Keratinocyte (primary cell): ENCODE measurements around the gene KIAA1958. TPM values are rescaled to one million over a fixed set of nuclear protein-coding genes. Genes with fewer than 3 reads are reported as not detected.

Experiments
- DNase-seq: peaks from one replicate; pipeline ENCODE4 v3.0.0-alpha.2; 2011; ENCODE audit warnings: low read depth, missing footprints, low spot score
- FAIRE-seq: peaks from 2 replicates; lab custom pipeline; 2011; peaks lifted over from hg19 to GRCh38; lab: Jason Lieb, UNC
- H2AFZ ChIP-seq: 2 replicates; pipeline ENCODE4 v1.6.0; 2012; ENCODE audit warnings: low read length, control low read depth, inconsistent platforms; ENCODE audit not compliant: control insufficient read depth
- H3K27ac ChIP-seq: 2 replicates; pipeline ENCODE4 v1.5.1; 2011; ENCODE audit warnings: low read length; ENCODE audit not compliant: control insufficient read depth, insufficient read depth
- H3K27me3 ChIP-seq: 3 replicates; pipeline ENCODE4 v1.6.0; 2011; ENCODE audit warnings: low read length; ENCODE audit not compliant: control insufficient read depth, insufficient read depth; ENCODE audit errors: extremely low read depth
- H3K36me3 ChIP-seq, 2 experiments: 2 replicates in 1 of 2; 3 replicates in 1 of 2; pipeline ENCODE4 v1.5.1; 2011; ENCODE audit warnings: low read length in 2 of 2, mild to moderate bottlenecking in 1 of 2; ENCODE audit not compliant: control insufficient read depth in 2 of 2, insufficient read depth in 2 of 2; ENCODE audit errors: extremely low read depth in 1 of 2
- H3K4me1 ChIP-seq: 3 replicates; pipeline ENCODE4 v1.5.1; 2011; ENCODE audit warnings: low read length; ENCODE audit not compliant: control insufficient read depth, insufficient read depth; ENCODE audit errors: extremely low read depth
- H3K4me2 ChIP-seq: 3 replicates; pipeline ENCODE4 v1.6.0; 2011; ENCODE audit warnings: low read depth, low read length; ENCODE audit not compliant: control insufficient read depth, insufficient read depth; ENCODE audit errors: extremely low read depth
- H3K4me3 ChIP-seq, 3 experiments: fragments of 200-600 bp in 1 of 3; sonication (generic) in 1 of 3; 2 replicates in 2 of 3; 3 replicates in 1 of 3; pipeline ENCODE4 v1.5.1; 2011 to 2016; ENCODE audit warnings: low read length in 3 of 3, mild to moderate bottlenecking in 3 of 3, control low read depth in 2 of 3, inconsistent platforms in 1 of 3, low read depth in 1 of 3, mixed read lengths in 1 of 3, mixed run types in 1 of 3, moderate library complexity in 1 of 3; ENCODE audit not compliant: control insufficient read depth in 2 of 3, insufficient read depth in 2 of 3; ENCODE audit errors: extremely low read depth in 1 of 3
- H3K79me2 ChIP-seq: 2 replicates; pipeline ENCODE4 v1.6.0; 2012; ENCODE audit warnings: low read length; ENCODE audit not compliant: control insufficient read depth, insufficient read depth
- H3K9ac ChIP-seq: 3 replicates; pipeline ENCODE4 v1.6.0; 2011; ENCODE audit warnings: low read length; ENCODE audit not compliant: control insufficient read depth, insufficient read depth; ENCODE audit errors: extremely low read depth
- H3K9me1 ChIP-seq: 3 replicates; pipeline ENCODE4 v1.6.0; 2011; ENCODE audit warnings: low read length; ENCODE audit not compliant: control insufficient read depth, insufficient read depth; ENCODE audit errors: extremely low read depth
- H3K9me3 ChIP-seq: 2 replicates; pipeline ENCODE4 v1.5.1; 2012; ENCODE audit warnings: low read depth, low read length; ENCODE audit not compliant: control insufficient read depth
- H4K20me1 ChIP-seq: 3 replicates; pipeline ENCODE4 v1.6.0; 2011; ENCODE audit warnings: low read length; ENCODE audit not compliant: control insufficient read depth, insufficient read depth; ENCODE audit errors: extremely low read depth
- CTCF ChIP-seq, 3 experiments: IDR thresholded peaks in 1 of 3; conservative IDR thresholded peaks in 1 of 3; optimal IDR thresholded peaks in 1 of 3; 2 replicates in 2 of 3; 3 replicates in 1 of 3; pipeline versions ENCODE3 to v1.5.1; 2011; ENCODE audit warnings: low read length in 3 of 3, mild to moderate bottlenecking in 3 of 3, moderate library complexity in 2 of 3, control low read depth in 1 of 3, inconsistent platforms in 1 of 3; ENCODE audit not compliant: insufficient read depth in 2 of 3; ENCODE audit errors: extremely low read depth in 1 of 3
- EZH2 ChIP-seq: IDR thresholded peaks from one replicate; pipeline ENCODE4 v1.6.1; 2012; ENCODE audit warnings: inconsistent platforms, mild to moderate bottlenecking, low read length, moderate library complexity
- dilution Hi-C: fragments of 300-500 bp; cut with MboI; formaldehyde crosslinking; loops from one replicate; pipeline ENCODE4 v1.7.0; 2020; ENCODE audit warnings: low sequenced_read_pairs; ENCODE audit not compliant: extremely low pct_ligation_motif_present
- polyA plus RNA-seq, 5 experiments: library from polyadenylated mRNA; depleted of rRNA in 3 of 5; stranded (reverse) in 3 of 5; stranded (forward) in 1 of 5; unstranded in 1 of 5; fragments of >200 nt; gene quantifications; 1 replicate in 1 of 5; 2 replicates in 3 of 5; 3 replicates in 1 of 5; pipeline versions ENCODE4 v1.2.1 to v1.2.3, GENCODE V29; 2011 to 2012; ENCODE audit warnings: missing spikeins in 2 of 5, low read depth in 1 of 5, low replicate concordance in 1 of 5

KIAA1958 gene
- polyA plus RNA-seq, 1 donor (not counting 4 experiments of a cell fraction or from before 2014, with no cell fraction given) = 0.84 TPM

GRCh38 chr9:112562235-112562958, 75.8 kb downstream of the KIAA1958 start:
- H3K79me2 ChIP-seq = no peaks in the 10 kb centered on the region
- H3K36me3 ChIP-seq = no peaks in the 10 kb centered on the region
- TF ChIP-seq CTCF (optimal IDR thresholded peaks at IDR 0.05 in 1 of 3, IDR thresholded peaks at IDR 0.05 in 1 of 3, conservative IDR thresholded peaks at IDR 0.05 in 1 of 3; ENCODE audit: extremely low read depth in 1 of 3, insufficient read depth in 2 of 3, low read length in 3 of 3) (no peak), EZH2 (no peak)
- FAIRE-seq = no peak
- H3K9me3 ChIP-seq = no peaks in the 10 kb centered on the region
- H3K9me1 ChIP-seq = no peaks in the 10 kb centered on the region
- DNase-seq = no peak
- no peak overlapping the region for H3K4me3 ChIP-seq
- no peak overlapping the region for H3K27ac ChIP-seq
- H2AFZ ChIP-seq = no peak overlapping the region
- no peak overlapping the region for H3K4me2 ChIP-seq
- H4K20me1 ChIP-seq = no peaks in the 10 kb centered on the region
- peaks cover 15% of the 10 kb centered on the region for H3K4me1 ChIP-seq
- H3K27me3 ChIP-seq = no peaks in the 10 kb centered on the region
- no peak overlapping the region for H3K9ac ChIP-seq
- dilution Hi-C loops = no loop called here

GRCh38 chr9:112569186-112569585, 82.6 kb downstream of the KIAA1958 start:
- Histone ChIP-seq H3K9me3 (no peaks in the 10 kb centered on the region), H3K27me3 (no peaks in the 10 kb centered on the region), H3K4me2 (no peak overlapping the region), H3K4me1 (peaks cover 7% of the 10 kb centered on the region), H3K9me1 (no peaks in the 10 kb centered on the region), H3K4me3 (no peak overlapping the region), H3K36me3 (no peaks in the 10 kb centered on the region), H3K27ac (no peak overlapping the region), H3K79me2 (no peaks in the 10 kb centered on the region), H2AFZ (no peak overlapping the region), H3K9ac (no peak overlapping the region), H4K20me1 (no peaks in the 10 kb centered on the region)
- FAIRE-seq (peak; percentile 55), DNase-seq (no peak)
- dilution Hi-C loops = no loop called here
- TF ChIP-seq CTCF (optimal IDR thresholded peaks at IDR 0.05 in 1 of 3, IDR thresholded peaks at IDR 0.05 in 1 of 3, conservative IDR thresholded peaks at IDR 0.05 in 1 of 3; ENCODE audit: extremely low read depth in 1 of 3, insufficient read depth in 2 of 3, low read length in 3 of 3) (no peak), EZH2 (no peak)
